Ascending aorta (tissue), 2 donors: Measurements from ENCODE around the gene NPPB. TPM values are rescaled to one million over a fixed set of nuclear protein-coding genes. Genes with fewer than 3 reads are reported as not detected.

Experiments used
- DNase-seq, 2 donors: peaks; one replicate each; pipeline ENCODE4 v3.0.0-alpha.2; 2019; ENCODE audit warnings: low spot score in 2 of 2
- H3K27ac ChIP-seq, 2 donors: fragments of 200-600 bp; sonication (generic); one replicate each; pipeline ENCODE4 v1.5.1; 2016 to 2017; ENCODE audit warnings: mild to moderate bottlenecking in 1 of 2
- H3K27me3 ChIP-seq: fragments of 200-600 bp; sonication (generic); one replicate; pipeline ENCODE4 v1.5.1; 2017
- H3K36me3 ChIP-seq, 2 donors: fragments of 200-600 bp; sonication (generic); one replicate each; pipeline ENCODE4 v1.5.1; 2016
- H3K4me1 ChIP-seq, 2 donors: fragments of 200-600 bp; sonication (generic); one replicate each; pipeline ENCODE4 v1.5.1; 2016 to 2017; ENCODE audit warnings: mild to moderate bottlenecking in 1 of 2
- H3K4me3 ChIP-seq, 2 donors: fragments of 200-600 bp; sonication (generic); one replicate each; pipeline ENCODE4 v1.5.1; 2016 to 2017; ENCODE audit warnings: mild to moderate bottlenecking in 1 of 2
- H3K9me3 ChIP-seq, 2 donors: fragments of 200-600 bp; sonication (generic); one replicate each; pipeline ENCODE4 v1.5.1; 2016
- intact Hi-C: fragments of 100-400 bp; cut with DNase I; formaldehyde crosslinking; loops from one replicate; pipeline ENCODE4 v1.15.1; 2023
- total RNA-seq: library from RNA; depleted of rRNA; stranded (reverse); fragments of >200 nt; gene quantifications from one replicate; pipeline ENCODE4 v1.1.0, GENCODE V29; 2016
- TF ChIP-seq, protein P1 (sequence below), 3 experiments: fragments of 200-600 bp in 2 of 3; fragments of 450-650 bp in 1 of 3; sonication (generic) in 2 of 3; IDR thresholded peaks; one replicate each; pipeline ENCODE4 v1.5.1; 2016 to 2019; ENCODE audit warnings: antibody characterized with exemption in 3 of 3, mild to moderate bottlenecking in 1 of 3, moderate library complexity in 1 of 3

The NPPB gene
- total RNA-seq, 1 donor from 2014 or later = not detected

DNA sequence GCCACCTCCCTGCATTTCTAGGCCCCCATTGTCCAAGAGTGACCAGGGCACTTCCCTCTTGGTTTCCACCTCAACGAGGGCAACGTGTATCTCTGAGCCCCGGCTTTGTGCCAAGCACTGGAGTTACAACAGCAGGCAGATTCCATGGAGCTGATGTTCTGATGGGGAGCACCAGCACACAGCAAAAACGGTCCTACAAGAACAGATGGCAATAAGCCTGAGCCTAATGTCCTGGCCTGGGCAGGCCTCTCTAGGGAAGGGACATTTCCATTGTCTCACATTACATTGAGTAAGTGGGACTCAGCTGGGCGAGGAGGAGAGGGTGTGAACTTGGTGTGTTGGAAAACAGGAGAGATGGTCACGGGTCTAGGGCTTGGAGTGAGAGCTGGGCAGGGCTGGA, 27.2 kb upstream of the NPPB start:
- H3K4me1 ChIP-seq = no peaks in the 10 kb centered on the region
- no peaks in the 10 kb centered on the region for H3K9me3 ChIP-seq
- no peaks in the 10 kb centered on the region for H3K27me3 ChIP-seq
- TF ChIP-seq, protein P1, sequence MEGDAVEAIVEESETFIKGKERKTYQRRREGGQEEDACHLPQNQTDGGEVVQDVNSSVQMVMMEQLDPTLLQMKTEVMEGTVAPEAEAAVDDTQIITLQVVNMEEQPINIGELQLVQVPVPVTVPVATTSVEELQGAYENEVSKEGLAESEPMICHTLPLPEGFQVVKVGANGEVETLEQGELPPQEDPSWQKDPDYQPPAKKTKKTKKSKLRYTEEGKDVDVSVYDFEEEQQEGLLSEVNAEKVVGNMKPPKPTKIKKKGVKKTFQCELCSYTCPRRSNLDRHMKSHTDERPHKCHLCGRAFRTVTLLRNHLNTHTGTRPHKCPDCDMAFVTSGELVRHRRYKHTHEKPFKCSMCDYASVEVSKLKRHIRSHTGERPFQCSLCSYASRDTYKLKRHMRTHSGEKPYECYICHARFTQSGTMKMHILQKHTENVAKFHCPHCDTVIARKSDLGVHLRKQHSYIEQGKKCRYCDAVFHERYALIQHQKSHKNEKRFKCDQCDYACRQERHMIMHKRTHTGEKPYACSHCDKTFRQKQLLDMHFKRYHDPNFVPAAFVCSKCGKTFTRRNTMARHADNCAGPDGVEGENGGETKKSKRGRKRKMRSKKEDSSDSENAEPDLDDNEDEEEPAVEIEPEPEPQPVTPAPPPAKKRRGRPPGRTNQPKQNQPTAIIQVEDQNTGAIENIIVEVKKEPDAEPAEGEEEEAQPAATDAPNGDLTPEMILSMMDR (IDR thresholded peaks at IDR 0.05) = no peak
- H3K36me3 ChIP-seq = no peaks in the 10 kb centered on the region
- H3K27ac ChIP-seq = no peak overlapping the region
- no peak for DNase-seq
- intact Hi-C loops = no loop called here
- no peak overlapping the region for H3K4me3 ChIP-seq

DNA sequence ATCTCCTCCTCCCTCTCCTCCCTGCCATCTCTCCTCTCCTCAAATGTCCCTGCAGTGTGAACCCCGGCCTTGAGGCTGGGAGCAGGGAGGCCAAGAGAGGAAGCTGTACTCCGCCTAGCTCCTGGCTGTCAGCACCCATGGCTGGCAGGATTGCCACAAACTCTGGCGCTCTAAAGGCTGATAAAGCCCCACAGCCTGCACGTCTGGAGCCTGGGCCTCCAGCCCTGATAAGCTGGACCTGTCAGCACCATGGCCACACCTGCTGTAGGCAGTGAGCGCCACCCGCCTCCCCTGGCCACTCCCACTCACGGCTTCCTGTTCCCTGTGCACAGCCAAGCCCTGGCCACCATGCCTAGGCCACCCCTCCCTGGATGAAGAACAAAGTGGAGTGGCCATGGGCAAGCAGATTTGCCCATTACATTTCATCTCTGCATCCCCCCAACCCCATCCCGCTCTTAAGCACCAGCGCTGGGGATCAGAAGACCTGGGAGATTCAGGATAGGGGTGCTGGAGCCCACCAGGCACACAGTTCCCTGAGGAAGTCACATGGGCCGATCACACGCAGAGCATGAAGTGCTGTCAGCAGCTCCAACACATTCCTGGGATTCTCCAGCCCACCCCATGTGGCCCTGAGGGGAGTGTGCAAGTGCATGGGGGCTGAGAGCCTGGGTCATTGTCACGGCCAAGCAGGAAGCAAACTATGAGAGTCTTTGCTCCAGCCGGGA, 24.2 kb upstream of the NPPB start:
- Histone ChIP-seq H3K27me3 (no peaks in the 10 kb centered on the region), H3K4me3 (no peak overlapping the region), H3K36me3 (no peaks in the 10 kb centered on the region), H3K4me1 (no peaks in the 10 kb centered on the region), H3K9me3 (no peaks in the 10 kb centered on the region), H3K27ac (no peak overlapping the region)
- DNase-seq = no peak
- intact Hi-C loops = no loop called here
- TF ChIP-seq, protein P1 (IDR thresholded peaks at IDR 0.05) = no peak

DNA sequence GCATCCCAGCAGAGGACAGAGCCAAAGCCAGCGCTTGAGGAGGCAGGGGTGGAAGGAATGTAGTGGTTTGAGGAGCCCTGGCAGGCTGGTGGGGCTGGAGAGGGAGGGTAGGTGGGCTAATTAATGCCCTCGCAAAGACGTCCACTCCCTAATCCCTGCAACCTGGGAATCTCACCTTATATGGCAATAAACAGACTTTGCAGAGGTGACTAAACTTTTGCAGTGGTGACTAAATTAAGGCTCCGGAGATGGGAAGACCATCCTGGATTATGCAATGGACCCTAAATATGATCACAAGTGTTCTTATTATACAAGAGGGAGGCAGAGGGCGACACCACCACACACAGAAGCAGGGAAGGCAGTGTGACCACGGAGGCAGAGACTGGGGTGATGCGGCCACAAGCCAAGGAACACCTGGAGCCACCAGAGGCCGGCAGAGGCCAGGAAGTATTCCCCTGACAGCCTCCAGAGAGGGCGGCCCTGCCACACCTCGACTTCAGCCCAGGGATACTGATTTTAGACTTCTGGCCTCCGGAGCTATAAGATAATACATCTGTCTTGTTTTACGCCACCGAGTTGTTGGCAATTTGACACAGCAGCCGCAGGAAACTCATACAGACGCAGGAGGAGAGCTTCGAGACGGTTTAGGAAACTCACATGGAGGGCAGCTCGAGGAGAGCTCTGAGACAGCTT, 23.1 kb upstream of the NPPB start:
- Histone ChIP-seq H3K4me3 (no peak overlapping the region), H3K4me1 (no peaks in the 10 kb centered on the region), H3K27ac (no peak overlapping the region), H3K36me3 (no peaks in the 10 kb centered on the region), H3K9me3 (no peaks in the 10 kb centered on the region), H3K27me3 (no peaks in the 10 kb centered on the region)
- intact Hi-C loops = no loop called here
- TF ChIP-seq, protein P1 (IDR thresholded peaks at IDR 0.05) = no peak
- no peak for DNase-seq

DNA sequence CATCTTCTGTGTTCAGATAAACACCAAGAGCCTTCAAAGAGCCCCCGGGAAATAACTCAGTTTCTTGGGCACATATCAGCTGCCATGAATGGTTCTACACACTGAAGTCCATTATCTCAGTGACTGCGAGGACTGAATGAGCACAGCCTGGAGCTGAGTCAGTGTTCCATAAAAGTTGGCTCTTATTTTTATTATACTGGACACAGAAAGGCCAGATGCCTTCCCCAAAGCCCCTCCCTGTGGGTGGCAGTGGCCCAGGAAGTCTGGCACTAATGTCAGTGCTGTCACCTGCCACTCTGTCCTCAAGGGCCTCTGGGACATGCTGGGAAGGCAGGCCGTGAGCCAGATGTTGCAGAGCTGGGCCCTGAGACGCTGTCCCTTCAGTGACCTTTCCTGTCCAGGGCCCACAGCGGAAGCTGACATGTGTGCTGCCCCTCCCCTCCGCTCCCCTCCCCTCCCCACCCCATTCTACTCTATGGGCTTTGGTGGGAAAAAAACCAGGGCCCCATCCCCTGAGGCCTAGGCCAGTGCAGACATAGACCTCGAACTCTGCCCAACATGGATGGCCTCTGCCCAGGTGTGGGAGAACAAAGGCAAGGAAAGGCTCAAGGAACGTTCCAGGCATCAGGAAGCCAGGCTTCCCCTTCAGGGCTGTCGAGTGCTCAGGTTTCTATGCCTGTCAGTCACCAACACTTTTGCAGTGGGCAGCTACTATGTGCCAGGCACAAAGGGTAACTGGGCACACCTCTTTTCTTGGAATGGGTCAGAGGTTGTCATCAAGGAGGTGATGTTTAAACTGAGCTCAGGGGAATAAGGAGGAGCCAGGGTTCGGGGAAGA, 22.4 kb upstream of the NPPB start:
- no peaks in the 10 kb centered on the region for H3K27me3 ChIP-seq
- intact Hi-C loops = no loop called here
- no peaks in the 10 kb centered on the region for H3K4me1 ChIP-seq
- H3K9me3 ChIP-seq = no peaks in the 10 kb centered on the region
- H3K27ac ChIP-seq = no peak overlapping the region
- no peak overlapping the region for H3K4me3 ChIP-seq
- H3K36me3 ChIP-seq = no peaks in the 10 kb centered on the region
- DNase-seq = no peak
- TF ChIP-seq, protein P1 (IDR thresholded peaks at IDR 0.05) = no peak

DNA sequence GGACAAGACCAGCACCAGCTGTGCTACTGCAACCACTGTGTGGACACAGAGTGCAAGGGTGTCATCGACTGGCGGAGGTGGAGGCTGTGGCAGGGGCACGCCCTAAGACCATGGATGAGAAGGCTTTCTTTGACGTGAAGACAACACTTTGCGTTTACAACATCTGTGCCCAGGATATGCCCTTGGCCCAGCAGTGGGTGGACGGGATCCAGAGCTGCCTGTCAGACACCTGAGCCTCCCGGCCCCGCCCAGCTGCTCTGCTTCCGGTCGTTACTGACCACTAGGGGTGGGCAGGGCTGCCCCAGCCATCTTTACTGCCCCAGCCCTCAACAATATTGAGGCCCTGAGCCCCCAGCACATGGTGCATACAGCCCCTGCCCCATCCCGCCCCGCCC, 21.4 kb upstream of the NPPB start:
- Histone ChIP-seq H3K27ac (no peak overlapping the region), H3K27me3 (no peaks in the 10 kb centered on the region), H3K4me3 (no peak overlapping the region), H3K4me1 (no peaks in the 10 kb centered on the region), H3K36me3 (no peaks in the 10 kb centered on the region), H3K9me3 (no peaks in the 10 kb centered on the region)
- no peak for DNase-seq
- intact Hi-C loops = no loop called here
- TF ChIP-seq, protein P1 (IDR thresholded peaks at IDR 0.05) = no peak
